Measurements from ENCODE around the gene RNASE8.

RNASE8 gene

DNA sequence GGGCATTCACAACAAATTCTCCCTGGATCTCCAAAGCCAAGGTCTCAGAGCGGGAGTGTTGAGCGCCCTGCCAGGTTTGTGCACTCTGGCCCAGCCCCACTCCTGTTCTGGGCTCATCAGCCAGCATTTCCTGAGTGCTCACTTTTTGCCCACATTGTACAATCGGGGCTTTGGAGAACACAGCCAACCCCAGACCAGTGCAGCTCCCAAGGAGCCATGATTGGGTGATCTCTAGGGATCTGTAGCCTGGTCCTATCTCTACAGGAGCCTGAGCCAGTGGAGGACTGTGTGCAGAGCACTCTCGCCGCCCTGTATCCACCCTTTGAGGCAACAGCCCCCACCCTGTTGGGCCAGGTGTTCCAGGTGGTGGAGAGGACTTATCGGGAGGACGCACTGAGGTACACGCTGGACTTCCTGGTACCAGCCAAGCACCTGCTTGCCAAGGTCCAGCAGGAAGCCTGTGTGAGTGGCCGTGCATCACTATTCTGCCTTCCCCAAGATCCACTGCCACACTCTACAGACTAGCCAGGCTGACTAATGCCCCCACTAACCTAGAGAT is 15.2 kb downstream of the RNASE8 start:
- no peak for DNase-seq (ENCODE audit: low spot score)

- no peak for DNase-seq (ENCODE audit: low spot score)
Observed at GRCh38 chr14:21073921-21074320, 16.3 kb downstream of the RNASE8 start.

GRCh38 chr14:21074398-21075272 is 17.0 kb downstream of the RNASE8 start:
- DNase-seq (ENCODE audit: low spot score), result no peak

GRCh38 chr14:21075719-21076437 is 18.3 kb downstream of the RNASE8 start:
- DNase-seq (ENCODE audit: low spot score), result no peak

DNA sequence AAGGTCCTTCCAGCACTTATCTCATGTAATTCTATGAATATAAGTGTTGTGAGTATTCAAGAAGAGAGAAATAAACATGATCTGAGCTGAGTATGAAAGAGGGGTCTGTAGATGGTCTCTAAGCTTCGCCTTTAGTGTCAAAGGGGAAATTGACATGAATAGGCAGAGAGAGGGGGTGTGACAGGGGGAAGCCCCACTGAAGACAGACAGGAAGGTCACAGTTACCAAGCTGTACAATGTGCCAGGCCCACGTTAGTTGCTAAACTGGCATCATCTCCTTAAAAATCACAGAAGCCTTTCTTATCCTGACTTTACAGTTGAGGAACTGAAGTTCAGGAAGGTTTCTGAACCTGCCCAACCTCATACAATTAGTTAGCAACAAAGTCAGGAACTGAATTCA is 20.1 kb downstream of the RNASE8 start:
- no peak for DNase-seq (ENCODE audit: low spot score)

DNA sequence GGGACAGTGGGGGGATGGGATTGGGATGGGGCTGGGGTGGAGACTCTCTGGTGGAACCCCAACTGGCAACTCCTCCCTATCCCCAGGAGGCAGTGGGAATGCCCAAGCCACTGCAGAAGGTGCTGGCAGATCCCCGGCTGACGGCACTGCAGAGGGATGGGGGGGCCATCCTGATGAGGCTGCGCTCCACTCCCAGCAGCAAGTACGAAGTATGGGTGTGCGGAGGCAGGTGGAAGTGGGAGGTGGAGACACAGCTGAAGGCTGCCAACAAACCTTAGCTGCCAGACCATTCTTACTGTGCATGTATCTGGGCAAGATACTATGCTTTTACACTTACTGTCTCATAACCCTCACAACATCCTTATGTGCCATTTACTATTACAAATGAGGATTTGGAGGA is 20.7 kb downstream of the RNASE8 start:
- DNase-seq (ENCODE audit: low spot score), result no peak

- no peak for DNase-seq (ENCODE audit: low spot score)
Observed at GRCh38 chr14:21078726-21079125, 21.1 kb downstream of the RNASE8 start.

GRCh38 chr14:21081521-21082142 is 24.0 kb downstream of the RNASE8 start:
- DNase-seq (ENCODE audit: low spot score), result no peak

GRCh38 chr14:21083565-21084325 is 26.1 kb downstream of the RNASE8 start:
- no peak for DNase-seq (ENCODE audit: low spot score)

DNA sequence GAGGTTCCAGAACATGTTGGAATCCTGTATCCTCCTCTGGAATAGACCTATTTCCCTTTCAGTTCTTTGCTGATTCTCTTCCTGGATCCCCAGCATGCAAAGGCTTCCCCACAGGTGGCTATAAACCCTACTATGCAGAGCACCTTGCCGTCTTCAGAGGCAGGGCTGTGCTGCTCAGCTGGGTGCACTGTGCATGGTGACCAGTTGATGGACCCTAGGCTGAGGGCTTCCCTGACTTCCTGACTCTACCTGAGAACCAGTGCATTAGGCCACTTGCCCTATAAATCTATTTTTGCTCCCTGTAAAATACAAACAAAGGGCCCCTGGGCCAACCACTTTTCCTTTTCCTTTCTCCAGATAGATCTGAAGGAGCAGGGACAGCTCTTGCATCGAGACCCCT is 26.8 kb downstream of the RNASE8 start:
- DNase-seq (ENCODE audit: low spot score), result no peak

GRCh38 chr14:21084998-21085853 is 27.6 kb downstream of the RNASE8 start:
- no peak for DNase-seq (ENCODE audit: low spot score)

DNA sequence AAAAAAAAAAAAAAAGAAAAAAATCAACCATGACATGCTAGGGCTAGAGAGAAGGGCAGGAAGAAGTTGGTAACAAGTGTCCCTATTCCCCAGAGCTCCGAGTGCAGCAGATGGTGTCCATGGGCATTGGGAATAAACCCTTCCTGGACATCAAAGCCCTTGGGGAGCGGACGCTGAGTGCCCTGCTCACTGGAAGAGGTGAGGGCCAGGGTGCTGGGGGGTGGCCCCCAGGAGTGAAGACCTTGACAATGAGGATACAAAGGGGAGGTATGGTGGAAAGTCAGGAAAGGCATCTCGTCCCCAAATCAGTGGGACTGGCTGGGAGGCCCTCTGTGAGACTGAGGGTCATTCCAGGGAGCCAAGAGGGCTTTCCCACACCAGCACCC is 29.3 kb downstream of the RNASE8 start:
- DNase-seq (ENCODE audit: low spot score), result no peak

- no peak for DNase-seq (ENCODE audit: low spot score)
Observed at GRCh38 chr14:21087294-21088091, 29.9 kb downstream of the RNASE8 start.

- DNase-seq (ENCODE audit: low spot score), result no peak
Observed at GRCh38 chr14:21088687-21089086, 31.1 kb downstream of the RNASE8 start.

- no peak for DNase-seq (ENCODE audit: low spot score)
Observed at GRCh38 chr14:21089271-21089670, 31.6 kb downstream of the RNASE8 start.

DNA sequence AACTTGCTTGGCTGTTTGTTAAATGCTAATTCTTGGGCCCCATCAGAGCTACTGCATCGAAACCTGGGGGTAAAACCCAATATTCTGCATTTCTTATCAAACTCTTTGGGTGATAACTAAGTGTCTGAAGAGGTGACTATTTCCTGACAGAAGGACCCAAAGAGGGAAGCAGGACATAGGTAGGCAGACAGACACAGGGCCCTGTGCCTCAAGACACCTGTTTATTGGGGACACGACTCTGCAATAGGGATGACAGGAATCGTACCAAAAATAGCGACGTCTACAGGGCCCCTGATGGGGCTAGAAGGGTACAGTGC is 32.2 kb downstream of the RNASE8 start:
- no peak for DNase-seq (ENCODE audit: low spot score)

DNA sequence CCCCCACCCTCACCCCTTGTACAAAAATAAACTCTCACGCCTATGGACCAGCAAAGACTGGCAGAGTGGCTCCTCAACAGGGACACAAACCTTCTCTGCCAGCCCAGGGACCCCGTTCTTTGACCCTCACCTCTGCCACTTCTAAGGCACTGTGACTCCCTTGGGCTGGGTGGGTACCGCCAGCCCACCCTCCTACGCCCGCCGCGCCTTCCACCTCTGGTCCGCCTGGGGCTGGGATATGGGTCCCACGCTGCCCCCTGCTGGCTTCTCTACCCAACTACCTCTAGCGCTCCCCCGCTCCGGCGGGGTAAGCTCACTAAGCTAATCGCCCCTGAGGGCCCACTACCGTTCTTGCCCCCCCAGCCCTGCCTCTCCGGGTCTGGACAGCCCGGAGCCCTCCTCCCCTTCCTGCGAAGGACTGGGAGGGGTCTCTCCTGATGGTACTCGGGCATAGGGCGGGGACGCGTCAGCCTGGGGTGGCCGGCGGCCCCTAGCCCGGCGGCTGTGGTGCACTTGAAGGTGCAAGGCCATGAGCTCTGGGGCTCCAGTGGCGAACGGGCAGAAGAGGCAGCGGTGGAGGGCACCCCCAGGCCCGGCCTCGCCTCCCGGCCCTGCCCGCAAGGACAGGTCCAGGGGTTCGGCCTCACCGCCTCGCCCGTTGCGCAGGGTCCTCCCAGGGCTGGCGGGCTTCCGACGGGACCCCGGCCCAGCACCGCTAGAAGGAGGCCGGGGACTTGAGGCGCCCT is 32.7 kb downstream of the RNASE8 start:
- no peak for DNase-seq (ENCODE audit: low spot score)

DNA sequence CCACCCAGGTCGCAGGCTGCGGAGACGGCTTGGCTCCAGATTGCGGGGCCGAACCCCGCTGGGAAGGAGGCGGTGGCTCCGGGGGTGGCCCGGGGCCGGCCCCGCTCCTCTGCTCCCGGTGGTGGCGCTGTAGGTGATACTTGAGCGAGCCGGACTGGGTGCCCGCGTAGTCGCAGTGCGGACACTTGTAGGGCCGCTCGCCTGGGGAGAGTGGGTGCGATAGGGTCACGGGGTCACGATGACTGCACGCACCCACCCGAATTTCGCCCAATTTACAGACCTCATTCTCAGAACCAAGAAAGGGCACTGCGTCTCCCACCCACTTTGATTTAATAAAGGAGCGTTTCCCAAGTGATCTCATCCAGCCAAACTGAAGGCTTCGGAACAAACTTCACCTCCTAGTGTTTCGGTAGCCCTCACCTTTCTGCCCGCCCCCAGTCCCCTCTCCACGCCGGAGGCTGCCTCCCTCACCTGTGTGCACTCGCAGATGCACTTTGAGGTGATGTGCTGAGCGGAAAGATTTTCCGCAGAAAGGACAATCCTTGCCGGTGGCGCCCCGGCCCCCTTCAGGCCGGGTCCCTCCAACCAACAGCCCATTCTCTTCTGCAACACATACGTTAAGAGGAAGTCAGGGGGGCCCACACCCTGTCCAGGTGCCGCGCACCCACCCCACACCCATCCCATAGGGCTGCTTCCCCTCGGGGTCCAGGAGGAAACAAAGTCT is 33.5 kb downstream of the RNASE8 start:
- no peak for DNase-seq (ENCODE audit: low spot score)

GRCh38 chr14:21091821-21092272 is 34.2 kb downstream of the RNASE8 start:
- DNase-seq (ENCODE audit: low spot score), result no peak
